A549 (cell line): ENCODE data around the gene PSD. TPM values are rescaled to one million over a fixed set of nuclear protein-coding genes. Genes with fewer than 3 reads are reported as not detected.

Experiments used
- ATAC-seq, 2 experiments: fragments of 200-7000 bp in 1 of 2; fragments of >200 bp in 1 of 2; cut with Nextera tagmentation in 1 of 2; cut with Tn5 transposase in 1 of 2; 3 replicates each; pipeline versions ENCODE4 v1.8.0 to v1.9.1; 2018 to 2020; ENCODE audit warnings: mild to moderate bottlenecking in 1 of 2, moderate library complexity in 1 of 2
- CTCF ChIA-PET: fragments of 300-600 bp; sonication (Branson Sonifier 250); formaldehyde crosslinking; extraction: SDS; loops from one replicate; lab custom pipeline; 2021; ENCODE audit warnings: antibody characterized with exemption, inconsistent platforms; lab: Yijun Ruan, JAX
- POLR2A ChIA-PET: fragments of 350-600 bp; formaldehyde crosslinking; extraction: SDS; loops from one replicate; lab custom pipeline; 2021; ENCODE audit warnings: antibody characterized with exemption, inconsistent platforms; lab: Yijun Ruan, JAX
- DNase-seq, 2 experiments: peaks; one replicate each; pipeline versions ENCODE4 v3.0.0 to v3.0.0-alpha.2; 2011 to 2016; ENCODE audit warnings: low read depth in 1 of 2, low spot score in 1 of 2
- FAIRE-seq: peaks from 2 replicates; lab custom pipeline; 2011; peaks lifted over from hg19 to GRCh38; lab: Jason Lieb, UNC
- H3K27ac ChIP-seq, 2 experiments: fragments of >200 bp; sonication (Bioruptor Twin); formaldehyde crosslinking; 3 replicates each; pipeline ENCODE4 v1.5.1; 2016 to 2017
- H3K4me1 ChIP-seq: fragments of >200 bp; sonication (Bioruptor Twin); formaldehyde crosslinking; 3 replicates; pipeline ENCODE4 v1.6.1; 2016
- H3K4me2 ChIP-seq: fragments of >200 bp; sonication (Bioruptor Twin); formaldehyde crosslinking; 3 replicates; pipeline ENCODE4 v1.6.1; 2016
- H3K4me3 ChIP-seq: fragments of >200 bp; sonication (Bioruptor Twin); formaldehyde crosslinking; 3 replicates; pipeline ENCODE4 v1.5.1; 2016
- H3K9me3 ChIP-seq: fragments of >200 bp; sonication (Bioruptor Twin); formaldehyde crosslinking; 3 replicates; pipeline ENCODE4 v1.6.1; 2016
- CHD2 ChIP-seq: fragments of 150-350 bp; IDR thresholded peaks from 2 replicates; pipeline ENCODE4 v1.6.1; 2014; ENCODE audit warnings: low read length; ENCODE audit not compliant: partially characterized antibody
- CHD4 ChIP-seq: fragments of 200-600 bp; sonication (generic); IDR thresholded peaks from 2 replicates; pipeline ENCODE4 v1.6.1; 2016; ENCODE audit warnings: antibody characterized with exemption, mild to moderate bottlenecking, borderline replicate concordance
- CTCF ChIP-seq: fragments of >200 bp; sonication (Bioruptor Twin); formaldehyde crosslinking; IDR thresholded peaks from 3 replicates; pipeline ENCODE4 v1.5.1; 2016
- ELK1 ChIP-seq: fragments of 150-350 bp; IDR thresholded peaks from 2 replicates; pipeline ENCODE4 v1.6.1; 2014; ENCODE audit warnings: low read depth, mild to moderate bottlenecking, low read length
- ESRRA ChIP-seq: fragments of 150-350 bp; IDR thresholded peaks from 2 replicates; pipeline ENCODE4 v1.6.1; 2014; ENCODE audit warnings: mild to moderate bottlenecking, low read length, borderline replicate concordance
- HDAC2 ChIP-seq: fragments of 200-600 bp; sonication (generic); IDR thresholded peaks from 2 replicates; pipeline ENCODE4 v1.6.1; 2016
- HOXA7 ChIP-seq: fragments of 250-450 bp; sonication (Bioruptor Pico); IDR thresholded peaks from 2 replicates; pipeline ENCODE4 v1.5.0; 2020; ENCODE audit warnings: mild to moderate bottlenecking, moderate library complexity
- MYC ChIP-seq: IDR thresholded peaks from 2 replicates; pipeline ENCODE4 v1.6.1; 2012; ENCODE audit warnings: mild to moderate bottlenecking, inconsistent platforms, low read length, improper control_type of control experiment, borderline replicate concordance
- PBX3 ChIP-seq: IDR thresholded peaks from 2 replicates; pipeline ENCODE4 v1.6.1; 2012
- POLR2AphosphoS2 ChIP-seq: conservative IDR thresholded peaks from 2 replicates; pipeline ENCODE4 v1.6.1; 2012; ENCODE audit warnings: low read length, improper control_type of control experiment, inconsistent platforms
- RAD21 ChIP-seq, 2 experiments: fragments of >200 bp in 1 of 2; sonication (Bioruptor Twin) in 1 of 2; formaldehyde crosslinking in 1 of 2; IDR thresholded peaks in 1 of 2; conservative IDR thresholded peaks in 1 of 2; 2 replicates in 1 of 2; 3 replicates in 1 of 2; pipeline ENCODE4 v1.6.1; 2012 to 2018; ENCODE audit warnings: inconsistent platforms in 1 of 2
- RARB ChIP-seq: fragments of 250-450 bp; sonication (Bioruptor Pico); IDR thresholded peaks from 2 replicates; pipeline ENCODE4 v1.8.0; 2021; ENCODE audit warnings: mild to moderate bottlenecking, moderate library complexity
- RFX5 ChIP-seq: fragments of 450-650 bp; IDR thresholded peaks from 2 replicates; pipeline ENCODE4 v1.7.1; 2014; ENCODE audit warnings: antibody characterized with exemption, mild to moderate bottlenecking, moderate library complexity
- SMC3 ChIP-seq: fragments of >200 bp; sonication (Bioruptor Twin); formaldehyde crosslinking; IDR thresholded peaks from 3 replicates; pipeline ENCODE4 v1.6.1; 2018; ENCODE audit warnings: inconsistent platforms
- SREBF2 ChIP-seq: fragments of 450-650 bp; IDR thresholded peaks from 2 replicates; pipeline ENCODE4 v1.6.1; 2014; ENCODE audit warnings: mild to moderate bottlenecking, moderate library complexity
- USF2 ChIP-seq: fragments of 450-650 bp; IDR thresholded peaks from 2 replicates; pipeline ENCODE4 v1.6.1; 2014; ENCODE audit warnings: antibody characterized with exemption
- WGBS: methylation state at CpG from one replicate; pipeline ENCODE4 v1.1.6; 2017; ENCODE audit errors: missing lambda C conversion rate; 5-methylcytosine and 5-hydroxymethylcytosine counted together
- polyA plus RNA-seq, 4 experiments: library from polyadenylated mRNA; depleted of rRNA in 3 of 4; stranded (reverse); fragments of >200 nt; fragmentation: RNase III in 1 of 4; extraction: RNeasy Plus Mini Kit Qiagen cat#74134 plus additional on column Dnase treatment in 1 of 4; gene quantifications; 2 replicates in 3 of 4; 3 replicates in 1 of 4; pipeline ENCODE4 v1.2.3, GENCODE V29; 2011 to 2017
- TF ChIP-seq, protein P1 (sequence below): IDR thresholded peaks from 2 replicates; pipeline ENCODE4 v1.6.1; 2012; ENCODE audit warnings: low read depth, borderline replicate concordance
- TF ChIP-seq, protein P2 (sequence below): IDR thresholded peaks from 2 replicates; pipeline ENCODE4 v1.6.1; 2012

Gene PSD
- polyA plus RNA-seq, 2 of the 4 experiments (the other 2 are of a cell fraction) = 0.14 to 0.75 TPM

- DNase-seq (peak; percentile 85 to 87), FAIRE-seq (peak; percentile 61), ATAC-seq (peak; percentile 63 to 78)
- ChIA-PET POLR2A (interaction anchor here (1.0 to 1.5 kb wide), 3 partner anchors 57 to 253 kb away, joined by 3 to 5 read pairs (median 3); no protein-coding TSS in a partner anchor), CTCF (interaction anchor here (0.5 to 17.4 kb wide), 52 partner anchors 11 to 290 kb away, joined by 3 to 337 read pairs (median 4); partner anchors contain the start of genes C10orf95, CUEDC2, NFKB2 and NOLC1)
- no peak for TF ChIP-seq ESRRA
- TF ChIP-seq USF2 = peak; percentile 65
- peak; percentile 84 for TF ChIP-seq SMC3
- 0 out of 2 replicates have a peak, but pooled peaks have one; percentile 14 for TF ChIP-seq RFX5
- peak; percentile 74 to 78 for TF ChIP-seq RAD21 (conservative IDR thresholded peaks at IDR 0.05 in 1 of 2, IDR thresholded peaks at IDR 0.05 in 1 of 2)
- TF ChIP-seq, protein P1, sequence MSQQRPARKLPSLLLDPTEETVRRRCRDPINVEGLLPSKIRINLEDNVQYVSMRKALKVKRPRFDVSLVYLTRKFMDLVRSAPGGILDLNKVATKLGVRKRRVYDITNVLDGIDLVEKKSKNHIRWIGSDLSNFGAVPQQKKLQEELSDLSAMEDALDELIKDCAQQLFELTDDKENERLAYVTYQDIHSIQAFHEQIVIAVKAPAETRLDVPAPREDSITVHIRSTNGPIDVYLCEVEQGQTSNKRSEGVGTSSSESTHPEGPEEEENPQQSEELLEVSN = peak; percentile 94
- peak; percentile 81 for TF ChIP-seq CTCF
- TF ChIP-seq PBX3 = no peak
- TF ChIP-seq, protein P2, sequence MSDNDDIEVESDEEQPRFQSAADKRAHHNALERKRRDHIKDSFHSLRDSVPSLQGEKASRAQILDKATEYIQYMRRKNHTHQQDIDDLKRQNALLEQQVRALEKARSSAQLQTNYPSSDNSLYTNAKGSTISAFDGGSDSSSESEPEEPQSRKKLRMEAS = peak; percentile 97
- TF ChIP-seq CHD4 = no peak
- Histone ChIP-seq H3K27ac (peak overlapping the region; percentile 86 to 90; a peak in 4 of 6 replicates), H3K4me3 (peak overlapping the region; percentile 57), H3K4me1 (peaks cover 25% of the 10 kb centered on the region), H3K9me3 (no peaks in the 10 kb centered on the region), H3K4me2 (peak overlapping the region; percentile 97)
- WGBS = 11% methylated on average over 13 of the region's 28 CpGs
Measured at GRCh38 chr10:102422545-102423129, 4.1 kb upstream of the PSD start.

- Histone ChIP-seq H3K4me1 (peaks cover 25% of the 10 kb centered on the region), H3K27ac (peak overlapping the region; percentile 86 to 90), H3K4me3 (peak overlapping the region; percentile 57), H3K4me2 (peak overlapping the region; percentile 97), H3K9me3 (no peaks in the 10 kb centered on the region)
- no peak for TF ChIP-seq SREBF2
- no peak for TF ChIP-seq CTCF
- no peak for TF ChIP-seq POLR2AphosphoS2
- TF ChIP-seq HOXA7 (CRISPR knock-in tag) = no peak
- TF ChIP-seq MYC = no peak
- TF ChIP-seq CHD2 = no peak
- TF ChIP-seq ELK1 = no peak
- TF ChIP-seq CHD4 = no peak
- TF ChIP-seq RARB (CRISPR knock-in tag) = no peak
- no peak for TF ChIP-seq HDAC2
- 42% methylated on average over 9 of the region's 62 CpGs for WGBS
- FAIRE-seq (no peak), DNase-seq (no peak), ATAC-seq (peak; percentile 2 to 9; a peak in 3 of 6 replicates)
- ChIA-PET POLR2A (interaction anchor here (1.0 to 2.0 kb wide), 6 partner anchors 10 to 270 kb away, joined by 3 to 15 read pairs (median 5); partner anchors contain the start of genes CUEDC2 and NOLC1), CTCF (interaction anchor here (0.6 to 17.4 kb wide), 35 partner anchors 10 to 282 kb away, joined by 3 to 337 read pairs (median 6); partner anchors contain the start of genes C10orf95, CUEDC2 and NFKB2)
Measured at GRCh38 chr10:102421757-102422512, 3.4 kb upstream of the PSD start.
